ENCODE results near the gene PDXP.

DNA sequence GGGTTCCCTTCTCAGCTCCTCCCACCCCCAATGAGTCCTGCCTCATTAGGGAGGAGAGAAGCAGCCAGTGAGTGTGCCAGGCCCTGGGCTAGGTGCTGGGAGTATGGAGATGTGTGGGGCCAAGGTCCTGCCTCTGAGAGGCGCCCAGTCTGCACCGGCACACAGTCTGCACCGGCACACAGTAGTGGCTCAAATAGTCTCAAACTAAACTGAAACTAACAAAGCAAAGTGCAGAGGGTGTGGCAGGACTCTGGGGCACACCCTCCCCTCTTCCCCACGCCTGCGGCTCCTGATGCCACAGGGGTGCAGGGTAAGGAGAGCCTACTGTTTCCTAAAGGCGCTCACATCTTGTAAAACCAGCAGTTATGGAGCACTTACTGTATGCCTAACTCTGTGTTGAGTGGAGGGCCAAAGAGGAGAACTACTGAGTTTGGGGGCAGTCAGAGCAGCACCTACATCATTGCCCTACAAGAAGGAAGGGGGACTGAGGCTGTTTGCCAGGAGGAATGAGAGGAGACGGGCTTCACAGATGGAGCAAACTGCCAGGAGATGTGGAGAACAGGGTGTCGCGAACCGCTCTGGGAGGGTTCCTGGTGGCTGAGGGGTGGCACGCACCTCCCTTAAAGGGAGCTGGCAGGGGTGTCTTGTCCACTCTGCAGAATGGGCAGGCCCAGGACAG is 20.0 kb upstream of the PDXP start:
- TF ChIP-seq, protein P1, sequence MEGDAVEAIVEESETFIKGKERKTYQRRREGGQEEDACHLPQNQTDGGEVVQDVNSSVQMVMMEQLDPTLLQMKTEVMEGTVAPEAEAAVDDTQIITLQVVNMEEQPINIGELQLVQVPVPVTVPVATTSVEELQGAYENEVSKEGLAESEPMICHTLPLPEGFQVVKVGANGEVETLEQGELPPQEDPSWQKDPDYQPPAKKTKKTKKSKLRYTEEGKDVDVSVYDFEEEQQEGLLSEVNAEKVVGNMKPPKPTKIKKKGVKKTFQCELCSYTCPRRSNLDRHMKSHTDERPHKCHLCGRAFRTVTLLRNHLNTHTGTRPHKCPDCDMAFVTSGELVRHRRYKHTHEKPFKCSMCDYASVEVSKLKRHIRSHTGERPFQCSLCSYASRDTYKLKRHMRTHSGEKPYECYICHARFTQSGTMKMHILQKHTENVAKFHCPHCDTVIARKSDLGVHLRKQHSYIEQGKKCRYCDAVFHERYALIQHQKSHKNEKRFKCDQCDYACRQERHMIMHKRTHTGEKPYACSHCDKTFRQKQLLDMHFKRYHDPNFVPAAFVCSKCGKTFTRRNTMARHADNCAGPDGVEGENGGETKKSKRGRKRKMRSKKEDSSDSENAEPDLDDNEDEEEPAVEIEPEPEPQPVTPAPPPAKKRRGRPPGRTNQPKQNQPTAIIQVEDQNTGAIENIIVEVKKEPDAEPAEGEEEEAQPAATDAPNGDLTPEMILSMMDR (conservative IDR thresholded peaks at IDR 0.05) = no peak
- TF ChIP-seq EZH2 (IDR thresholded peaks at IDR 0.05; ENCODE audit: low read depth) = no peak

Measured in PC-9 (cell line).